Endodermal cell (in vitro differentiated cells): ENCODE data around the gene RPUSD4. TPM values are rescaled to one million over a fixed set of nuclear protein-coding genes. Genes with fewer than 3 reads are reported as not detected.

ENCODE experiments used
- DNase-seq: peaks from one replicate; pipeline ENCODE4 v3.0.0-alpha.2; 2017
- H3K27ac ChIP-seq: 2 replicates; pipeline ENCODE4 v1.5.1; 2013; ENCODE audit warnings: mild to moderate bottlenecking, low read depth, low read length, moderate library complexity
- H3K27me3 ChIP-seq: 2 replicates; pipeline ENCODE4 v1.6.1; 2013; ENCODE audit warnings: mild to moderate bottlenecking, low read length, moderate library complexity; ENCODE audit not compliant: insufficient read depth, control insufficient read depth, poor library complexity, severe bottlenecking
- H3K36me3 ChIP-seq: 2 replicates; pipeline ENCODE4 v1.7.0; 2013; ENCODE audit warnings: mild to moderate bottlenecking, low read length, moderate library complexity; ENCODE audit not compliant: control insufficient read depth, insufficient read depth
- H3K4me1 ChIP-seq: one replicate; pipeline ENCODE4 v1.7.0; 2013; ENCODE audit warnings: low read length; ENCODE audit not compliant: control insufficient read depth, insufficient read depth
- H3K4me3 ChIP-seq: 2 replicates; pipeline ENCODE4 v1.5.1; 2013; ENCODE audit warnings: mild to moderate bottlenecking, low read length, moderate library complexity
- H3K9ac ChIP-seq: 2 replicates; pipeline ENCODE4 v1.6.1; 2013; ENCODE audit warnings: mild to moderate bottlenecking, low read length, moderate library complexity; ENCODE audit not compliant: poor library complexity, severe bottlenecking; ENCODE audit errors: extremely low read depth
- H3K9me3 ChIP-seq: 2 replicates; pipeline ENCODE4 v1.6.1; 2013; ENCODE audit warnings: mild to moderate bottlenecking, low read length, moderate library complexity; ENCODE audit not compliant: control insufficient read depth
- H3K27ac Mint-ChIP-seq: 2 replicates; pipeline ENCODE4 v1.8.0; 2020; ENCODE audit warnings: mixed read lengths
- H3K27me3 Mint-ChIP-seq: 2 replicates; pipeline ENCODE4 v1.8.0; 2021; ENCODE audit warnings: mild to moderate bottlenecking, mixed read lengths; ENCODE audit not compliant: insufficient read depth
- H3K36me3 Mint-ChIP-seq: 2 replicates; pipeline ENCODE4 v1.8.0; 2020; ENCODE audit warnings: low read depth, mixed read lengths
- H3K4me1 Mint-ChIP-seq: 2 replicates; pipeline ENCODE4 v1.8.0; 2020; ENCODE audit warnings: mixed read lengths
- H3K4me3 Mint-ChIP-seq: 2 replicates; pipeline ENCODE4 v1.8.0; 2020; ENCODE audit warnings: mild to moderate bottlenecking, moderate library complexity, mixed read lengths
- H3K9me3 Mint-ChIP-seq: 2 replicates; pipeline ENCODE4 v1.8.0; 2020; ENCODE audit warnings: mild to moderate bottlenecking, mixed read lengths
- WGBS, 2 experiments: methylation state at CpG; one replicate each; pipeline versions ENCODE4 v1.1.5 to v1.1.7; 2013; ENCODE audit warnings: missing lambda C conversion rate in 2 of 2, mixed read lengths in 1 of 2; ENCODE audit not compliant: insufficient coverage in 1 of 2, insufficient read length in 1 of 2; 5-methylcytosine and 5-hydroxymethylcytosine counted together
- total RNA-seq, 2 donors: library from RNA; stranded (reverse); fragmentation: NEBNext Ultra II Directional in 1 of 2; extraction: Animal tissue kit (Norgen Biotek cat#: 25700) in 1 of 2; gene quantifications; 2 replicates in 1 of 2; 3 replicates in 1 of 2; pipeline ENCODE4 v1.2.1, GENCODE V29; 2021
- TF ChIP-seq, protein P1 (sequence below): fragments of 200-600 bp; sonication (generic); conservative IDR thresholded peaks from 2 replicates; pipeline ENCODE4 v1.5.0; 2021; ENCODE audit warnings: antibody characterized with exemption, mild to moderate bottlenecking

The RPUSD4 gene
- total RNA-seq, 2 donors from 2014 or later, result 36.8 to 37.7 TPM

DNA sequence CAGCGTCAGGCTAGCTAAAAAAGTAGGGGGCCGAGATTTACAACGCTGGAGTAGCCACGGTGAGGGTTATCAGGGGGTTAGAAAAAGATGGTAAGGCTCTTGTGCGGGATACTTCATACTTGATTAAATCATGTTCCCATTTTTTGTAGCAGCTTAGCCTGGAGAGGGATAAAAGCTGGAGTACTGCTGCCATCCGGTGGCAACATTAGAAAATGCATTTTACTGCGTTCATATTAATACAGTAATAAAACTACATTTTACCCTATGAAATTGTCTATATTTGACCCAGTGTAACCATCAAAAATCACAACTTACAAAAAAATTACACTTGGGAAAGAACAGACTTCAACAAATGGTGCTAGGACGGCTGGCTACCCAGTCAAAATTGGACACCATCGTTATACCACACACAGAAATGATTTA, 17.3 kb downstream of the RPUSD4 start:
- Histone ChIP-seq H3K9me3 (peaks cover 20% of the 10 kb centered on the region), H3K27me3 (no peaks in the 10 kb centered on the region), H3K9ac (no peak overlapping the region), H3K36me3 (peaks cover 62% of the 10 kb centered on the region), H3K27ac (no peak overlapping the region), H3K4me1 (no peaks in the 10 kb centered on the region), H3K4me3 (no peak overlapping the region)
- peaks cover 27% of the 10 kb centered on the region for H3K9me3 Mint-ChIP-seq
- WGBS, 2 experiments, result 74 to 79% methylated on average over 7 to 9 of the region's 9 CpGs
- H3K4me3 Mint-ChIP-seq, result no peak overlapping the region
- DNase-seq, result peak; percentile 70
- H3K27me3 Mint-ChIP-seq, result no peaks in the 10 kb centered on the region
- TF ChIP-seq, protein P1, sequence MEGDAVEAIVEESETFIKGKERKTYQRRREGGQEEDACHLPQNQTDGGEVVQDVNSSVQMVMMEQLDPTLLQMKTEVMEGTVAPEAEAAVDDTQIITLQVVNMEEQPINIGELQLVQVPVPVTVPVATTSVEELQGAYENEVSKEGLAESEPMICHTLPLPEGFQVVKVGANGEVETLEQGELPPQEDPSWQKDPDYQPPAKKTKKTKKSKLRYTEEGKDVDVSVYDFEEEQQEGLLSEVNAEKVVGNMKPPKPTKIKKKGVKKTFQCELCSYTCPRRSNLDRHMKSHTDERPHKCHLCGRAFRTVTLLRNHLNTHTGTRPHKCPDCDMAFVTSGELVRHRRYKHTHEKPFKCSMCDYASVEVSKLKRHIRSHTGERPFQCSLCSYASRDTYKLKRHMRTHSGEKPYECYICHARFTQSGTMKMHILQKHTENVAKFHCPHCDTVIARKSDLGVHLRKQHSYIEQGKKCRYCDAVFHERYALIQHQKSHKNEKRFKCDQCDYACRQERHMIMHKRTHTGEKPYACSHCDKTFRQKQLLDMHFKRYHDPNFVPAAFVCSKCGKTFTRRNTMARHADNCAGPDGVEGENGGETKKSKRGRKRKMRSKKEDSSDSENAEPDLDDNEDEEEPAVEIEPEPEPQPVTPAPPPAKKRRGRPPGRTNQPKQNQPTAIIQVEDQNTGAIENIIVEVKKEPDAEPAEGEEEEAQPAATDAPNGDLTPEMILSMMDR, result peak; percentile 88
- peaks cover 62% of the 10 kb centered on the region for H3K36me3 Mint-ChIP-seq
- no peak overlapping the region for H3K27ac Mint-ChIP-seq
- H3K4me1 Mint-ChIP-seq, result no peaks in the 10 kb centered on the region

GRCh38 chr11:126193038-126193478, 18.4 kb downstream of the RPUSD4 start:
- peaks cover 54% of the 10 kb centered on the region for H3K36me3 ChIP-seq
- no peak overlapping the region for H3K9ac ChIP-seq
- Mint-ChIP-seq H3K9me3 (peaks cover 23% of the 10 kb centered on the region), H3K27me3 (no peaks in the 10 kb centered on the region), H3K27ac (no peak overlapping the region), H3K4me3 (no peak overlapping the region), H3K4me1 (no peaks in the 10 kb centered on the region), H3K36me3 (peaks cover 59% of the 10 kb centered on the region)
- H3K9me3 ChIP-seq, result peaks cover 14% of the 10 kb centered on the region
- 79% methylated on average over 11 to 16 of the region's 16 CpGs for WGBS, 2 experiments
- H3K4me1 ChIP-seq, result no peaks in the 10 kb centered on the region
- no peaks in the 10 kb centered on the region for H3K27me3 ChIP-seq
- no peak overlapping the region for H3K27ac ChIP-seq
- H3K4me3 ChIP-seq, result no peak overlapping the region
- DNase-seq, result no peak
- TF ChIP-seq, protein P1, result no peak

- H3K4me3 Mint-ChIP-seq, result no peak overlapping the region
- no peak overlapping the region for H3K9ac ChIP-seq
- peaks cover 16% of the 10 kb centered on the region for H3K9me3 Mint-ChIP-seq
- H3K27ac ChIP-seq, result no peak overlapping the region
- peaks cover 52% of the 10 kb centered on the region for H3K36me3 Mint-ChIP-seq
- H3K27me3 ChIP-seq, result no peaks in the 10 kb centered on the region
- no peak overlapping the region for H3K4me3 ChIP-seq
- H3K27me3 Mint-ChIP-seq, result no peaks in the 10 kb centered on the region
- H3K36me3 ChIP-seq, result peaks cover 47% of the 10 kb centered on the region
- H3K4me1 Mint-ChIP-seq, result no peaks in the 10 kb centered on the region
- WGBS, 2 experiments, result 87 to 88% methylated on average over 7 of the region's 7 CpGs
- no peaks in the 10 kb centered on the region for H3K4me1 ChIP-seq
- H3K27ac Mint-ChIP-seq, result no peak overlapping the region
- H3K9me3 ChIP-seq, result peaks cover 7% of the 10 kb centered on the region
- TF ChIP-seq, protein P1, result no peak
- DNase-seq, result no peak
Observed at GRCh38 chr11:126192361-126192760, 19.1 kb downstream of the RPUSD4 start.
